Glomerular visceral epithelial cell (primary cell): ENCODE data around the gene MYO1G.
A peak's percentile ranks its signal among the peaks of the same experiment; 100 is the strongest.
"Not testable (repeated sequence)": the region's sequence is repeated elsewhere in the genome, so short reads cannot be mapped to it uniquely, and the experiment has no call there.

Experiments used
- DNase-seq: peaks from one replicate; pipeline ENCODE4 v3.0.0-alpha.2; 2016; ENCODE audit errors: extremely low spot score

MYO1G gene

DNA sequence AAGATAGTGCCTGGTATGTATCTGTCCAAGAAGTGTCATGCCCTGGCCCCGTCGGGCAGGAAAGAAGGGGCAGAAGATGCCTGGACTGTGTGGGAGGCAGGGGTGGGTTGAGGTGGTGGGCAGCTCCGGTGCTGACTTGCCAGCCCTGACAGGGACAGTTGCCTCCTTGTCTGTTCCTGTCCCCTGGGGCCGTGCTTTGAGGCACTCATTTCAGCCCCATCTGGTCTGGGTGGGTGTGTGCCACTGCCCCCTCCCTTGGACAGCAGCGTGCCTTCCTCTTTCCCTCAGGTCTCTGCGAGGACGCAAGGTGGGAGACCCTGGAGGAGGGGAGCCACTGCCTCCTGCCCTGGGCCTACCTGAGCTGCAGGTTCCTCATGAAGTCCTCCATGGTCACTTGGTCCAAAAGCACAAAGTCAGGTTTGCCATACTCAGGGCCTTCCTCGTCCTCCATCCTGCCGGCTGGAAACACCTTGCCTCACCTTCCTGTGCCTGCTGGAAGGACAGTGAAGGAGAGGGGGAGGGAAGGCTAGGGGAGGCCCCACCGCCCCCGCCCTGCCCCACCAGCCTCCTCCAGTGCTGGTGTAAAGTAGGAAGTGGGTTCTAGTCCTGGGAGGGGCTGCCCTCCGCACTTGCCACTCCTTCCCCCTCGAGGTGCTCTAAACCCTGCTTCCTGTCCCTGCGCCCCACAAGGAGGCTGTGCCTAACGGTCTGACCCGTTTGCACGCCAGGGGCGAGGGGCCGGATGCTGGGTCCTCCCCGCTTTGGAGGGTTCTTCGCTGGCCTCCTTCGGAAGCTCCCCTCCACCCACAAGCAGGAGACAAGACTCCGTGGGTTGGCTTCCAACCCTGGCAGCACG lies at the start of gene MYO1G:
TSS of gene MYO1G (minus strand) at position 505 of the 856 bp plus-strand sequence. CDS start at position 451, 54 bp downstream.
- no peak for DNase-seq

GRCh38 chr7:45028138-45028919 lies 49.5 kb upstream of the MYO1G start:
- DNase-seq, result no peak

GRCh38 chr7:45027774-45028114 lies 48.9 kb upstream of the MYO1G start:
- no peak for DNase-seq

- DNase-seq, result no peak
These were observed 48.4 kb upstream of the MYO1G start for GRCh38 chr7:45026984-45027773.

GRCh38 chr7:45026013-45026412 lies 47.2 kb upstream of the MYO1G start:
- DNase-seq, result no peak

DNA sequence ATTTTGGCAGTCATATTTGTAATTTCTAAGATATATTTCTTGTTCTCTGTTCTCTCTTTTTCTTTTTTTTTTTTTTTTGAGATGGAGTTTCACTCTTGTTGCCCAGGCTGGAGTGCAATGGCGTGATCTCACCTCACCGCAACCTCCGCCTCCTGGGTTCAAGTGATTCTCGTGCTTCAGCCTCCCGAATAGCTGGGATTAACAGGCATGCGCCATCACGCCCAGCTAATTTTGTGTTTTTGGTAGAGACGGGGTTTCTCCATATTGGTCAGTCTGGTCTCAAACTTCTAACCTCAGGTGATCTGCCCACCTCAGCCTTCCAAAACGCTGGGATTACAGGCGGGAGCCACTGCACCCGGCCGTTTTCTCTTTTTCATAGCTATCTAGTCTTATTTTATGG lies 46.7 kb upstream of the MYO1G start:
- DNase-seq, result not testable (repeated sequence)

DNA sequence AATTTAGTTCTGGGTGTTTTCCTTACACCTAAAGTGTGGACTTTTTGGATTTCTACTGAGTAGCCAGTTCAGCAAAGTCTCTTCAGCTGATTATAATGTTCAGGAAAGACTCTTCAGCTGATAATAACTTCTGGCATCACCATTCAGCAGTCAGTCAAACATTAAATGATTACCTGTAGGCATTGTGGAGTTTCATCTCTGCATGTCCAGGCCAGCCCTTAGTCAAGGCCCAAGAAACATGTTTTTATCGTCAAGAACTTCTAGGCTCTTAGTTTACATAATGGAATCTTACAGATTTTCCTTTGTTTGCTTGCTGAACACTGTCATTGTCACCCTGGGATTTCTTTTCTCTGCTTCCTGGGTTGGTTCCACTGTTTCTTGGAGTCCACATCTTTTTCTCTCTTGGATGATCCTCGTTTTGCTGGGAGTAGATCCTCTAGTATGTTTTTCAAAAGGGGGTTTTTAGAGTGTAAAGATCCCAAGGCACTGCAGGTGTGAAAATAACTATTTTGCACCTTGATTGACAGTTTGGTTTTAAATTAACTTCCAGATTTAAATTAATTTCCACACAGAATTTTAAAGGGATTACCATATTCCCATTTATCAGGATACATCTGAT lies 45.4 kb upstream of the MYO1G start:
- no peak for DNase-seq

DNA sequence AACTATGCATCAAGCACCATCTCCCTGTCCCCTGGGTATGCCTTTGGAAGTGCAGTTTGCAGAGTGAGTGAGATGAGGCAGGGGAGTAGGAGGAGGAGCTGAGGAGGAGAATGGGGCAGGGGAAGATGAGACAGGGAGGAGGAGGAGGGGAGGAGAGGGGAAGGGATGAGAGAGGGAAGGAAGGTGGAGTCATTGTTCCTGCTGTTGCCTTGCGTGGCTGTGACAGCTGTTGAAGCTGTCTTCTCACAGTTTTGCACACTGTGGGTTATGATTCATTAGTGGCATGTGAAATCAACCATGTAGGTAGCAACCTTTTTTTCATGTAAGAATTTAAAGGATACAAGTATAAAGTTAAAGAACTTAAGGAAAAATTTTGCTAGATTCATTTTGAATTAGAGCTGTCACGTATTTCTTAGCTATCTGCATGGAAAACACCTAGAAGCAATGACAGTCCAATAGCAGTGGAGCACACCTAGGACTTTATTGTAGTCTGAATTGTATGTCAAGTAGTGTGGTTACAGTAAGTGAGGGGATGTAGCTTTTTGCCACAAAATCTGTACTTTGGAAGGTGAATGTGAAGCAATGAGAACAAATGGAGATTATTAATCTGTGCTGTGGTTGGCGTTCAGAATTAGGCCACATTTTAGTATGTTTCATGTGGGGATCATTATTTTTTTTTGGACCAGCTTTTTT lies 42.9 kb upstream of the MYO1G start:
- DNase-seq, result peak; percentile 82

GRCh38 chr7:45020915-45021314 lies 42.1 kb upstream of the MYO1G start:
- no peak for DNase-seq

DNA sequence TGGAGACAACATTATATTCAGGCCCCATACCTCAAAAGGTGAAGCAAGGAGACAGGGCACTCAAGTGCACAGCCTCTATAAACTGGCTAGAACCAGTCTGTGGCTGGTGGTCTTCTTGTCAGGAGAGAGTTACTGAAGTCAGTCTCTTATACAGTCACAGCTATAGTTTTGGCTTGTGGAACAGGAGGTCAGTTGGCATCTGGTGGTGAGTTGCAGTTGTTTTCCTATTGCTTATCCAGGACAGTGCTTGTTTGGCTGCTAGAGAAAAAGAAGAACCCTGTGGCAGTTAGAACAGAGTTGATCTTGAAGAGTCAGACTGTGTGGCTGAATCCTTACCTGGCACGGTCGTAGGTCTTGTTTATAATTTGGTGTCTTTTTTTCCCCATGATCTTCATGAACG lies 38.4 kb upstream of the MYO1G start:
- DNase-seq, result no peak

DNA sequence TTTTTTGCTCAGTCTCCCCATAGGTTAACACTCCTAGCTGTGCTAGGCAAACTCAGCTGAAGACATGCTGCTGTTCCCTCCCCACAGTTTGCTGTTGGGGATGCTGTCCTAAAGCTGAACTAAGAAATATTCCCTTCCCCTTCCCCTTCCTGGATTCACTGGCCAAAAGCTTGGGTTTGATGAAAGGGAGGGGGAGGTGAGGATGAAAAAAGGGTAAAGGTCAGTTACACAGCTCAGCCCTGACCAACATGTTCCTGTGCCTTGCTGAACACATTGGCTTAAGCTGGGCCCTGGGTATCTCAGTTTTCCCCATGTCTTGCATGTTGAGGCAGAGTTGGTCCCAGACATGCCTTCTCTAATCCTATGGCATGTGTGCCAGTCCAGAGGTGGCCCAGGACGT lies 36.5 kb upstream of the MYO1G start:
- no peak for DNase-seq

DNA sequence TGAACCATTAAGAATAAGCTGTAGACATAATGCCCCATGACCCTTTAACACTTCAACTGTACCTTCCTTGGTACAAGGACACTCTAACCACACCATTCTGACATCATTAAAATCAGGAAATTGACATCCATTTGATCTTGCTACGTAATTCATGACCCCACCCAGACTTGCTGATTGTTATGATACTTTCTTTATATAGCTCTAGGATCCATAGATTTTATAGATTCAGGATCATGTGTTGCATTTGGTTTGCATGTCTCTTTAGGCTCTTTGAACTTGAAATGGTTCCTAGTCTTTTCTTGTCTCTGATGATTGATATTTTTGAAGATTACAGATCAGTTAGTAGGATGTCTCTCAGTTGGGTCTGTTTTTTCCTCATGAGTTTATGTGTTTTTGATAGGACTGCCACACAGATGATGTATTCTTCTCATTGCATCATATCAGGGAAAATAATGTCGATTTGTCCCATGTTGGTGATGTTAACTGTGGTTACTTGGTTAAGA lies 34.7 kb upstream of the MYO1G start:
- DNase-seq, result no peak

- no peak for DNase-seq
These were observed 28.9 kb upstream of the MYO1G start for GRCh38 chr7:45007571-45008328.

GRCh38 chr7:45007106-45007505 lies 28.3 kb upstream of the MYO1G start:
- DNase-seq, result no peak

- no peak for DNase-seq
These were observed 25.0 kb upstream of the MYO1G start for GRCh38 chr7:45003789-45004188.

DNA sequence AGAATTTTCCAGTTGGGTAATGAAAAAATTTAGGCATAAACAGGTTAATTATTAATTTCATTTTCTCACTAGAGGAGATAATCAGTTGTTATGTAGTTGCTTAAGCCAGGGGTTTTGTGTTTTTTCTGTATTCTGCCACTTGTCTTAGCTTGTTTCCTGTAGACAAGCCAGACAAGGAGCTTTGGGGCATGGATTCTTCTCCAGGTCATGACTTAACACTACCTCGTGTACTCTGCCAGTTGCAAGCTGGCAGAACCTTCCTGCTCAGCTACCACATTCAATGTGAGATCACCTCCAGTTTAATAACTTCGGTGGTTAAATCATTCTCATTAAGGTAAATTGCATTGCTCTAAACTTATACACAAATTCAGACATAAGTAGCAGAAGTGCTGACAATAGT lies 23.0 kb upstream of the MYO1G start:
- no peak for DNase-seq

GRCh38 chr7:45001138-45001694 lies 22.4 kb upstream of the MYO1G start:
- DNase-seq, result peak; percentile 52

- peak; percentile 50 for DNase-seq
These were observed 21.5 kb upstream of the MYO1G start, which contains the start of gene CCM2 for GRCh38 chr7:45000093-45001032. Gene CCM2, plus strand, starts transcription at chr7:45000201. Its CDS starts 133 bp downstream, at chr7:45000334.
